H9 (cell line): ENCODE data around the gene NOS3. TPM values are rescaled to one million over a fixed set of nuclear protein-coding genes. Genes with fewer than 3 reads are reported as not detected.

Experiments used
- DNase-seq: peaks from one replicate; pipeline ENCODE4 v3.0.0-alpha.2; 2017
- H2AFZ ChIP-seq: one replicate; pipeline ENCODE4 v1.6.1; 2013; ENCODE audit warnings: mild to moderate bottlenecking, low read length, control low read depth, moderate library complexity
- H2AK5ac ChIP-seq: 2 replicates; pipeline ENCODE4 v1.6.1; 2013; ENCODE audit warnings: low read length, control low read depth, mixed read lengths; ENCODE audit not compliant: insufficient read length
- H2BK120ac ChIP-seq: one replicate; pipeline ENCODE4 v1.6.1; 2013; ENCODE audit warnings: low read depth, mild to moderate bottlenecking, low read length, control low read depth, inconsistent platforms; ENCODE audit not compliant: poor library complexity, severe bottlenecking
- H2BK12ac ChIP-seq: 2 replicates; pipeline ENCODE4 v1.6.1; 2013; ENCODE audit warnings: low read length, control low read depth, mixed read lengths, low read depth; ENCODE audit not compliant: insufficient read length
- H2BK15ac ChIP-seq: 2 replicates; pipeline ENCODE4 v1.6.1; 2013; ENCODE audit warnings: low read depth, low read length, control low read depth
- H2BK20ac ChIP-seq: one replicate; pipeline ENCODE4 v1.6.1; 2013; ENCODE audit warnings: low read depth, mild to moderate bottlenecking, low read length, control low read depth, inconsistent platforms; ENCODE audit not compliant: poor library complexity, severe bottlenecking
- H2BK5ac ChIP-seq: 2 replicates; pipeline ENCODE4 v1.6.1; 2013; ENCODE audit warnings: low read length, control low read depth, mixed read lengths; ENCODE audit not compliant: insufficient read length
- H3K14ac ChIP-seq: 2 replicates; pipeline ENCODE4 v1.6.1; 2013; ENCODE audit warnings: low read length, control low read depth; ENCODE audit not compliant: insufficient read depth
- H3K18ac ChIP-seq: 2 replicates; pipeline ENCODE4 v1.6.1; 2013; ENCODE audit warnings: low read depth, mild to moderate bottlenecking, mixed read lengths, low read length, control low read depth; ENCODE audit not compliant: insufficient read length
- H3K23ac ChIP-seq: 2 replicates; pipeline ENCODE4 v1.6.1; 2013; ENCODE audit warnings: low read length, control low read depth, mixed read lengths, low read depth; ENCODE audit not compliant: insufficient read length
- H3K23me2 ChIP-seq: 2 replicates; pipeline ENCODE4 v1.6.1; 2013; ENCODE audit warnings: low read depth, mild to moderate bottlenecking, mixed read lengths, low read length, control low read depth; ENCODE audit not compliant: insufficient read length, poor library complexity, severe bottlenecking
- H3K27ac ChIP-seq: 2 replicates; pipeline ENCODE4 v1.5.1; 2013; ENCODE audit warnings: low read length, control low read depth, mixed read lengths, low read depth; ENCODE audit not compliant: insufficient read length
- H3K27me3 ChIP-seq: 2 replicates; pipeline ENCODE4 v1.6.1; 2013; ENCODE audit warnings: low read length, control low read depth, inconsistent platforms; ENCODE audit not compliant: insufficient read depth
- H3K4ac ChIP-seq: 2 replicates; pipeline ENCODE4 v1.6.1; 2013; ENCODE audit warnings: low read depth, mild to moderate bottlenecking, control low read depth, inconsistent platforms, low read length, moderate library complexity
- H3K4me1 ChIP-seq: 2 replicates; pipeline ENCODE4 v1.6.1; 2013; ENCODE audit warnings: low read length, control low read depth, inconsistent platforms; ENCODE audit not compliant: insufficient read depth
- H3K4me2 ChIP-seq: 2 replicates; pipeline ENCODE4 v1.6.1; 2013; ENCODE audit warnings: low read length, control low read depth, mixed read lengths; ENCODE audit not compliant: insufficient read length, insufficient read depth
- H3K56ac ChIP-seq: 2 replicates; pipeline ENCODE4 v1.6.1; 2013; ENCODE audit warnings: low read depth, mild to moderate bottlenecking, mixed read lengths, low read length, control low read depth; ENCODE audit not compliant: insufficient read length
- H3K79me1 ChIP-seq: 2 replicates; pipeline ENCODE4 v1.6.1; 2013; ENCODE audit warnings: low read depth, mild to moderate bottlenecking, moderate library complexity, low read length, control low read depth, inconsistent platforms; ENCODE audit not compliant: insufficient read depth, poor library complexity, severe bottlenecking
- H3K79me2 ChIP-seq: 2 replicates; pipeline ENCODE4 v1.6.1; 2013; ENCODE audit warnings: low read length, control low read depth, inconsistent platforms; ENCODE audit not compliant: insufficient read depth
- H3K9ac ChIP-seq: 2 replicates; pipeline ENCODE4 v1.6.1; 2013; ENCODE audit warnings: low read length, control low read depth, mixed read lengths; ENCODE audit not compliant: insufficient read length; ENCODE audit errors: extremely low read depth
- H3K9me3 ChIP-seq: one replicate; pipeline ENCODE4 v1.6.1; 2013; ENCODE audit warnings: low read depth, low read length, inconsistent platforms; ENCODE audit not compliant: control insufficient read depth
- H3T11ph ChIP-seq: one replicate; pipeline ENCODE4 v1.6.1; 2013; ENCODE audit warnings: mild to moderate bottlenecking, low read length, control low read depth, inconsistent platforms
- H4K20me1 ChIP-seq: one replicate; pipeline ENCODE4 v1.6.1; 2013; ENCODE audit not compliant: control insufficient read depth, insufficient read length, insufficient read depth
- H4K5ac ChIP-seq: 2 replicates; pipeline ENCODE4 v1.6.1; 2013; ENCODE audit warnings: low read depth, mild to moderate bottlenecking, mixed read lengths, low read length, control low read depth; ENCODE audit not compliant: insufficient read length
- H4K8ac ChIP-seq: replicated peaks from 2 replicates; pipeline ENCODE4 v1.6.1; 2013; ENCODE audit warnings: low read length, control low read depth, mixed read lengths, low read depth; ENCODE audit not compliant: insufficient read length
- H4K91ac ChIP-seq: 2 replicates; pipeline ENCODE4 v1.6.1; 2013; ENCODE audit warnings: low read depth, mild to moderate bottlenecking, moderate library complexity, mixed read lengths, low read length, control low read depth; ENCODE audit not compliant: insufficient read length
- H3K27ac Mint-ChIP-seq, 3 experiments: 2 replicates in 2 of 3; 3 replicates in 1 of 3; pipeline ENCODE4 v1.8.0; 2020 to 2021; ENCODE audit warnings: mixed read lengths in 3 of 3, mild to moderate bottlenecking in 1 of 3, moderate library complexity in 1 of 3
- H3K27me3 Mint-ChIP-seq: 2 replicates; pipeline ENCODE4 v1.8.0; 2021; ENCODE audit warnings: low read depth, mild to moderate bottlenecking, moderate library complexity, mixed read lengths
- H3K36me3 Mint-ChIP-seq, 3 experiments: 2 replicates in 2 of 3; 3 replicates in 1 of 3; pipeline ENCODE4 v1.8.0; 2020 to 2021; ENCODE audit warnings: low read depth in 3 of 3, mixed read lengths in 3 of 3; ENCODE audit not compliant: insufficient read depth in 1 of 3
- H3K4me1 Mint-ChIP-seq, 2 experiments: 2 replicates each; pipeline ENCODE4 v1.8.0; 2020; ENCODE audit warnings: mixed read lengths in 2 of 2
- H3K4me3 Mint-ChIP-seq, 2 experiments: 2 replicates in 1 of 2; 3 replicates in 1 of 2; pipeline ENCODE4 v1.8.0; 2020 to 2021; ENCODE audit warnings: mild to moderate bottlenecking in 2 of 2, mixed read lengths in 2 of 2, moderate library complexity in 1 of 2
- H3K9me3 Mint-ChIP-seq, 2 experiments: 2 replicates in 1 of 2; 3 replicates in 1 of 2; pipeline ENCODE4 v1.8.0; 2020; ENCODE audit warnings: mild to moderate bottlenecking in 2 of 2, mixed read lengths in 2 of 2, moderate library complexity in 1 of 2
- whole genome bisulfite sequencing: extraction: QIAGEN DNeasy Blood & Tissue Kit; methylation state at CpG from one replicate; pipeline ENCODE4 v1.1.7; 2013; ENCODE audit warnings: missing lambda C conversion rate, low lambda C conversion rate, mixed read lengths; ENCODE audit not compliant: insufficient read length; ENCODE audit errors: extremely low coverage; 5-methylcytosine and 5-hydroxymethylcytosine counted together
- total RNA-seq: library from RNA; stranded (reverse); gene quantifications from 2 replicates; pipeline ENCODE4 v1.2.1, GENCODE V29; 2021
- TF ChIP-seq, protein P1 (sequence below): fragments of 200-600 bp; sonication (generic); conservative IDR thresholded peaks from 3 replicates; pipeline ENCODE4 v1.8.0; 2021; ENCODE audit warnings: antibody characterized with exemption, mild to moderate bottlenecking

NOS3 gene
- total RNA-seq, 1 experiment from 2014 or later, result 4.5 TPM

DNA sequence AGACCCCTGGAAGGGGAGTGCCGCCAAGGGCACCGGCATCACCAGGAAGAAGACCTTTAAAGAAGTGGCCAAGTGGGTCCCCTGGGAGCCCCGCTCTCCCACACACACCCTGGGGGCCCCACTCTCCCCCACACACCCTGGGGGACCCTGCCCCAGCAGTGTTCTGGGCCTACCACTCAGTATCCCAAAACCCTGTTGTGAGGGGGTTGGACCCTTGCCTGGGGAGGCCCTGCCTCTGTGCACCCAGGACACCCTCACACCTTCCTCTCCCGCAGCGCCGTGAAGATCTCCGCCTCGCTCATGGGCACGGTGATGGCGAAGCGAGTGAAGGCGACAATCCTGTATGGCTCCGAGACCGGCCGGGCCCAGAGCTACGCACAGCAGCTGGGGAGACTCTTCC, 10.7 kb downstream of the NOS3 start:
- Histone ChIP-seq H2BK120ac (no peak overlapping the region), H2AFZ (no peak overlapping the region), H3K9me3 (no peaks in the 10 kb centered on the region), H2BK20ac (no peak overlapping the region), H4K5ac (no peak overlapping the region), H3K23me2 (peaks cover 4% of the 10 kb centered on the region), H3K14ac (no peak overlapping the region), H4K20me1 (no peaks in the 10 kb centered on the region), H2BK12ac (no peak overlapping the region), H3K9ac (no peak overlapping the region), H3K4me1 (no peaks in the 10 kb centered on the region; the same call in 1 of the 2 replicates), H4K8ac (no peak overlapping the region), H3K79me1 (no peaks in the 10 kb centered on the region), H2AK5ac (no peak overlapping the region), H3K23ac (no peak overlapping the region), H3K27me3 (no peaks in the 10 kb centered on the region), H2BK15ac (no peak overlapping the region), H3K79me2 (no peaks in the 10 kb centered on the region), H3K56ac (no peak overlapping the region), H3K4ac (no peak overlapping the region), H3K18ac (no peak overlapping the region), H3K27ac (no peak overlapping the region), H3T11ph (no peak overlapping the region), H4K91ac (no peak overlapping the region), H3K4me2 (no peak overlapping the region), H2BK5ac (no peak overlapping the region)
- Mint-ChIP-seq H3K27ac (no peak overlapping the region; a peak in 1 of 7 replicates), H3K27me3 (peaks cover 1% of the 10 kb centered on the region), H3K36me3 (peaks cover 0 to 2% (median 0%) of the 10 kb centered on the region in 3 experiments; a peak in 1 of 7 replicates), H3K4me1 (peaks cover 0 to 7% of the 10 kb centered on the region in 2 experiments; a peak in 1 of 4 replicates), H3K4me3 (no peak overlapping the region), H3K9me3 (no peaks in the 10 kb centered on the region)
- TF ChIP-seq, protein P1, sequence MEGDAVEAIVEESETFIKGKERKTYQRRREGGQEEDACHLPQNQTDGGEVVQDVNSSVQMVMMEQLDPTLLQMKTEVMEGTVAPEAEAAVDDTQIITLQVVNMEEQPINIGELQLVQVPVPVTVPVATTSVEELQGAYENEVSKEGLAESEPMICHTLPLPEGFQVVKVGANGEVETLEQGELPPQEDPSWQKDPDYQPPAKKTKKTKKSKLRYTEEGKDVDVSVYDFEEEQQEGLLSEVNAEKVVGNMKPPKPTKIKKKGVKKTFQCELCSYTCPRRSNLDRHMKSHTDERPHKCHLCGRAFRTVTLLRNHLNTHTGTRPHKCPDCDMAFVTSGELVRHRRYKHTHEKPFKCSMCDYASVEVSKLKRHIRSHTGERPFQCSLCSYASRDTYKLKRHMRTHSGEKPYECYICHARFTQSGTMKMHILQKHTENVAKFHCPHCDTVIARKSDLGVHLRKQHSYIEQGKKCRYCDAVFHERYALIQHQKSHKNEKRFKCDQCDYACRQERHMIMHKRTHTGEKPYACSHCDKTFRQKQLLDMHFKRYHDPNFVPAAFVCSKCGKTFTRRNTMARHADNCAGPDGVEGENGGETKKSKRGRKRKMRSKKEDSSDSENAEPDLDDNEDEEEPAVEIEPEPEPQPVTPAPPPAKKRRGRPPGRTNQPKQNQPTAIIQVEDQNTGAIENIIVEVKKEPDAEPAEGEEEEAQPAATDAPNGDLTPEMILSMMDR, result no peak
- no peak for DNase-seq
- WGBS, result no CpG with 5 or more reads among the region's 16 CpGs
